Muscle of leg (tissue), 11 donors: ENCODE measurements around the gene DIP2C. TPM values are rescaled to one million over a fixed set of nuclear protein-coding genes. Genes with fewer than 3 reads are reported as not detected.
A peak's percentile ranks its signal among the peaks of the same experiment; 100 is the strongest.

Source experiments
- DNase-seq: peaks from one replicate; pipeline ENCODE4 v3.0.0; 2013
- H3K27ac ChIP-seq: one replicate; pipeline ENCODE4 v1.5.1; 2013; ENCODE audit warnings: mild to moderate bottlenecking, low read length, control low read depth
- H3K27me3 ChIP-seq: one replicate; pipeline ENCODE4 v1.6.1; 2013; ENCODE audit warnings: low read length; ENCODE audit not compliant: control insufficient read depth, insufficient read depth
- H3K36me3 ChIP-seq: one replicate; pipeline ENCODE4 v1.6.1; 2013; ENCODE audit warnings: low read length; ENCODE audit not compliant: control insufficient read depth, insufficient read depth
- H3K4me1 ChIP-seq: one replicate; pipeline ENCODE4 v1.6.1; 2013; ENCODE audit warnings: low read length; ENCODE audit not compliant: control insufficient read depth, insufficient read depth
- H3K4me3 ChIP-seq: one replicate; pipeline ENCODE4 v1.5.1; 2013; ENCODE audit warnings: low read length, control low read depth
- H3K9me3 ChIP-seq: replicated peaks from 2 replicates; pipeline ENCODE4 v1.6.1; 2013; ENCODE audit warnings: low read depth, low read length; ENCODE audit not compliant: control insufficient read depth
- WGBS: methylation state at CpG from one replicate; pipeline ENCODE4 v1.1.5; 2013; ENCODE audit warnings: missing lambda C conversion rate; ENCODE audit not compliant: insufficient coverage; 5-methylcytosine and 5-hydroxymethylcytosine counted together
- polyA plus RNA-seq, 8 donors: library from polyadenylated mRNA; unstranded; fragments of 120-200 nt; gene quantifications; one replicate each; pipeline versions ENCODE4 v1.2.1 to v1.2.3, GENCODE V29; 2013; ENCODE audit warnings: inconsistent platforms in 1 of 8, low replicate concordance in 1 of 8; ENCODE audit not compliant: insufficient read length in 8 of 8, insufficient read depth in 1 of 8
- total RNA-seq: library from RNA; stranded (reverse); fragments of 120-200 nt; gene quantifications from one replicate; pipeline ENCODE4 v1.2.4, GENCODE V29; 2013

Gene DIP2C
- total and polyA plus RNA-seq, 9 donors: 15.1 to 30.8 (median 24.8) TPM

- DNase-seq: no peak
- Histone ChIP-seq H3K9me3 (no peaks in the 10 kb centered on the region), H3K4me1 (peaks cover 8% of the 10 kb centered on the region), H3K27ac (no peak overlapping the region), H3K27me3 (no peaks in the 10 kb centered on the region), H3K4me3 (no peak overlapping the region), H3K36me3 (peaks cover 35% of the 10 kb centered on the region)
- WGBS: 90% methylated on average over 3 of the region's 6 CpGs
Measured at GRCh38 chr10:316390-316789, 373.1 kb downstream of the DIP2C start.

GRCh38 chr10:314871-315270 lies 374.6 kb downstream of the DIP2C start:
- H3K9me3 ChIP-seq: no peaks in the 10 kb centered on the region
- no peak overlapping the region for H3K27ac ChIP-seq
- peaks cover 8% of the 10 kb centered on the region for H3K4me1 ChIP-seq
- no CpG with 5 or more reads among the region's 4 CpGs for WGBS
- H3K4me3 ChIP-seq: no peak overlapping the region
- H3K27me3 ChIP-seq: no peaks in the 10 kb centered on the region
- peaks cover 41% of the 10 kb centered on the region for H3K36me3 ChIP-seq
- no peak for DNase-seq

GRCh38 chr10:314381-314780 lies 375.1 kb downstream of the DIP2C start:
- H3K4me1 ChIP-seq: peaks cover 8% of the 10 kb centered on the region
- H3K4me3 ChIP-seq: no peak overlapping the region
- no peak for DNase-seq
- H3K36me3 ChIP-seq: peaks cover 46% of the 10 kb centered on the region
- H3K27me3 ChIP-seq: no peaks in the 10 kb centered on the region
- H3K27ac ChIP-seq: no peak overlapping the region
- 77% methylated on average over 13 of the region's 13 CpGs for WGBS
- no peaks in the 10 kb centered on the region for H3K9me3 ChIP-seq

GRCh38 chr10:311901-312665 lies 377.4 kb downstream of the DIP2C start:
- Histone ChIP-seq H3K27me3 (no peaks in the 10 kb centered on the region), H3K9me3 (no peaks in the 10 kb centered on the region), H3K4me1 (peaks cover 22% of the 10 kb centered on the region), H3K27ac (no peak overlapping the region), H3K4me3 (no peak overlapping the region), H3K36me3 (peaks cover 44% of the 10 kb centered on the region)
- no peak for DNase-seq
- 77% methylated on average over 9 of the region's 14 CpGs for WGBS

- H3K4me1 ChIP-seq: peaks cover 31% of the 10 kb centered on the region
- H3K4me3 ChIP-seq: no peak overlapping the region
- no peak for DNase-seq
- H3K27me3 ChIP-seq: no peaks in the 10 kb centered on the region
- H3K27ac ChIP-seq: no peak overlapping the region
- 92% methylated on average over 13 of the region's 25 CpGs for WGBS
- no peaks in the 10 kb centered on the region for H3K9me3 ChIP-seq
- peaks cover 47% of the 10 kb centered on the region for H3K36me3 ChIP-seq
Measured at GRCh38 chr10:310976-311639, 378.4 kb downstream of the DIP2C start.

- peaks cover 35% of the 10 kb centered on the region for H3K4me1 ChIP-seq
- no peaks in the 10 kb centered on the region for H3K27me3 ChIP-seq
- no peak overlapping the region for H3K27ac ChIP-seq
- DNase-seq: peak; percentile 39
- H3K4me3 ChIP-seq: no peak overlapping the region
- H3K9me3 ChIP-seq: no peaks in the 10 kb centered on the region
- peaks cover 48% of the 10 kb centered on the region for H3K36me3 ChIP-seq
- 84% methylated on average over 2 of the region's 5 CpGs for WGBS
Measured at GRCh38 chr10:310371-310770, 379.1 kb downstream of the DIP2C start.

- peak; percentile 25 for DNase-seq
- H3K27ac ChIP-seq: no peak overlapping the region
- H3K4me1 ChIP-seq: peaks cover 35% of the 10 kb centered on the region
- peaks cover 47% of the 10 kb centered on the region for H3K36me3 ChIP-seq
- no peaks in the 10 kb centered on the region for H3K27me3 ChIP-seq
- WGBS: 41% methylated on average over 6 of the region's 15 CpGs
- H3K9me3 ChIP-seq: no peaks in the 10 kb centered on the region
- H3K4me3 ChIP-seq: no peak overlapping the region
Measured at GRCh38 chr10:308572-309085, 380.8 kb downstream of the DIP2C start.

- Histone ChIP-seq H3K9me3 (no peaks in the 10 kb centered on the region), H3K36me3 (peaks cover 47% of the 10 kb centered on the region), H3K27ac (no peak overlapping the region), H3K4me1 (peaks cover 35% of the 10 kb centered on the region), H3K27me3 (no peaks in the 10 kb centered on the region), H3K4me3 (no peak overlapping the region)
- no peak for DNase-seq
- WGBS: 89% methylated on average over 3 of the region's 11 CpGs
Measured at GRCh38 chr10:308101-308500, 381.4 kb downstream of the DIP2C start.

- H3K4me1 ChIP-seq: peaks cover 35% of the 10 kb centered on the region
- DNase-seq: no peak
- H3K27me3 ChIP-seq: no peaks in the 10 kb centered on the region
- no peak overlapping the region for H3K4me3 ChIP-seq
- H3K9me3 ChIP-seq: no peaks in the 10 kb centered on the region
- peaks cover 51% of the 10 kb centered on the region for H3K36me3 ChIP-seq
- no peak overlapping the region for H3K27ac ChIP-seq
- WGBS: 87% methylated on average over 18 of the region's 18 CpGs
Measured at GRCh38 chr10:307659-308058, 381.8 kb downstream of the DIP2C start.

GRCh38 chr10:306675-307185 lies 382.7 kb downstream of the DIP2C start:
- Histone ChIP-seq H3K4me1 (peaks cover 35% of the 10 kb centered on the region), H3K36me3 (peaks cover 55% of the 10 kb centered on the region), H3K27me3 (no peaks in the 10 kb centered on the region), H3K4me3 (no peak overlapping the region), H3K27ac (peak overlapping the region; percentile 31), H3K9me3 (no peaks in the 10 kb centered on the region)
- DNase-seq: peak; percentile 62
- WGBS: 28% methylated on average over 5 of the region's 8 CpGs
